OCI-LY3 (cell line): Measurements from ENCODE around the gene TIPARP.

Experiments used
- H2AFZ ChIP-seq: fragments of 200-600, 300-600 bp; shearing (Covaris generic); 2 replicates; pipeline ENCODE4 v1.6.0; 2014; ENCODE audit warnings: antibody characterized with exemption, low read depth, low read length
- H3K27ac ChIP-seq: fragments of 200-600, 300-600 bp; sonication (generic); 2 replicates; pipeline ENCODE4 v1.5.1; 2014; ENCODE audit warnings: mild to moderate bottlenecking, low read length, moderate library complexity, mixed read lengths
- H3K27me3 ChIP-seq: fragments of 200-600, 300-600 bp; sonication (generic); 2 replicates; pipeline ENCODE4 v1.6.1; 2014; ENCODE audit warnings: low read depth, low read length, mixed read lengths
- H3K36me3 ChIP-seq: fragments of 200-600, 300-600 bp; sonication (generic); replicated peaks from 2 replicates; pipeline ENCODE3; 2014; ENCODE audit warnings: low read depth, low read length, mixed read lengths
- H3K4me1 ChIP-seq: fragments of 300-600, 200-600 bp; sonication (generic); 2 replicates; pipeline ENCODE4 v1.6.1; 2014; ENCODE audit warnings: low read length, mixed read lengths
- H3K4me2 ChIP-seq: fragments of 200-600, 300-600 bp; sonication (generic); 2 replicates; pipeline ENCODE4 v1.6.1; 2014; ENCODE audit warnings: low read length, mixed read lengths
- H3K4me3 ChIP-seq: fragments of 300-600, 200-600 bp; sonication (generic); 2 replicates; pipeline ENCODE4 v1.5.1; 2014; ENCODE audit warnings: antibody characterized with exemption, mild to moderate bottlenecking, low read length, moderate library complexity
- H3K79me2 ChIP-seq: fragments of 300-600, 200-600 bp; shearing (Covaris generic); 2 replicates; pipeline ENCODE4 v1.6.1; 2014; ENCODE audit warnings: mild to moderate bottlenecking, low read length, mixed read lengths
- H3K9ac ChIP-seq: fragments of 300-600, 200-600 bp; shearing (Covaris generic); 2 replicates; pipeline ENCODE4 v1.6.0; 2014; ENCODE audit warnings: mild to moderate bottlenecking, low read length, moderate library complexity
- H3K9me3 ChIP-seq: fragments of 200-600, 300-600 bp; shearing (Covaris generic); 2 replicates; pipeline ENCODE4 v1.6.1; 2014; ENCODE audit warnings: low read length, mixed read lengths; ENCODE audit not compliant: insufficient read depth
- H4K20me1 ChIP-seq: fragments of 200-600, 300-600 bp; sonication (generic); 2 replicates; pipeline ENCODE4 v1.6.1; 2016; ENCODE audit warnings: low read length, mixed read lengths; ENCODE audit not compliant: insufficient read depth
- CTCF ChIP-seq: fragments of 200-600, 300-600 bp; sonication (generic); IDR thresholded peaks from 2 replicates; pipeline ENCODE4 v1.5.1; 2014; ENCODE audit warnings: antibody characterized with exemption, low read length, low read depth
- EZH2phosphoT487 ChIP-seq: fragments of 200-600 bp; shearing (Covaris generic); IDR thresholded peaks from 2 replicates; pipeline ENCODE4 v1.6.1; 2018; ENCODE audit warnings: antibody characterized with exemption, mixed run types, low read depth

Gene TIPARP, protein sequence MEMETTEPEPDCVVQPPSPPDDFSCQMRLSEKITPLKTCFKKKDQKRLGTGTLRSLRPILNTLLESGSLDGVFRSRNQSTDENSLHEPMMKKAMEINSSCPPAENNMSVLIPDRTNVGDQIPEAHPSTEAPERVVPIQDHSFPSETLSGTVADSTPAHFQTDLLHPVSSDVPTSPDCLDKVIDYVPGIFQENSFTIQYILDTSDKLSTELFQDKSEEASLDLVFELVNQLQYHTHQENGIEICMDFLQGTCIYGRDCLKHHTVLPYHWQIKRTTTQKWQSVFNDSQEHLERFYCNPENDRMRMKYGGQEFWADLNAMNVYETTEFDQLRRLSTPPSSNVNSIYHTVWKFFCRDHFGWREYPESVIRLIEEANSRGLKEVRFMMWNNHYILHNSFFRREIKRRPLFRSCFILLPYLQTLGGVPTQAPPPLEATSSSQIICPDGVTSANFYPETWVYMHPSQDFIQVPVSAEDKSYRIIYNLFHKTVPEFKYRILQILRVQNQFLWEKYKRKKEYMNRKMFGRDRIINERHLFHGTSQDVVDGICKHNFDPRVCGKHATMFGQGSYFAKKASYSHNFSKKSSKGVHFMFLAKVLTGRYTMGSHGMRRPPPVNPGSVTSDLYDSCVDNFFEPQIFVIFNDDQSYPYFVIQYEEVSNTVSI

GRCh38 chr3:156674046-156674910 is at the start of gene TIPARP:
Gene TIPARP, plus strand, starts transcription at chr3:156674590. Its CDS starts 3,108 bp downstream, at chr3:156677698.
- TF ChIP-seq CTCF (peak; percentile 79), EZH2phosphoT487 (no peak)

DNA sequence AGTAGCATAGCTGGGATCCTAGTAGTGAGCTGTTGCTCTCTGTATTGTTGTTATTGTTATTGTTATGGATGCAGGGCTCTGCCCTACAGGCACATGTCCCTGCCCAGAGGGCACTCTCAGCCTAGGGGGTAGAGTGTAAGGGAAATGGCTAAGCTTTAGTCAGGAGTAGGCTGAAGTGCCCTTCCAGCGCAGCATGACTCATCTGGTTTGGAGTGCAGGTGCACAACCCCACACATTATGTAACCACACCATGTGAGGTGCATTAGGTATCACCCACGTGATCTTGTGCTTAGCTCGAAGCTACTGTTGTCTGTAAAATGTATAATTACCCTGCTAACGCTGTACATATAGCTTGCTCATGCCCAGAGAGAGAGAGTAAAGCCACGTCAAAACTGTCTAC is 48.3 kb upstream of the TIPARP start:
- no peak overlapping the region for H2AFZ ChIP-seq
- H3K9me3 ChIP-seq, result no peaks in the 10 kb centered on the region
- no peaks in the 10 kb centered on the region for H3K36me3 ChIP-seq
- TF ChIP-seq CTCF (no peak), EZH2phosphoT487 (no peak)
- no peak overlapping the region for H3K27ac ChIP-seq
- no peaks in the 10 kb centered on the region for H3K27me3 ChIP-seq
- H3K4me3 ChIP-seq, result no peak overlapping the region
- no peaks in the 10 kb centered on the region for H3K4me1 ChIP-seq
- no peak overlapping the region for H3K9ac ChIP-seq
- H3K4me2 ChIP-seq, result no peak overlapping the region
- H4K20me1 ChIP-seq, result no peaks in the 10 kb centered on the region
- H3K79me2 ChIP-seq, result no peaks in the 10 kb centered on the region

More at GRCh38 chr3:156674046-156674910, at the start of gene TIPARP:
- Histone ChIP-seq H3K4me2 (peak within 1 kb of the TSS; percentile 95), H3K36me3 (peaks cover 17% of the 10 kb centered on the region), H3K27me3 (no peaks in the 10 kb centered on the region), H3K9me3 (no peaks in the 10 kb centered on the region), H3K27ac (peak within 1 kb of the TSS; percentile 76), H3K4me1 (peaks cover 22% of the 10 kb centered on the region), H3K4me3 (peak within 1 kb of the TSS; percentile 99), H4K20me1 (peaks cover 36% of the 10 kb centered on the region), H2AFZ (peak within 1 kb of the TSS; percentile 32; the same call in 1 of the 2 replicates), H3K79me2 (peaks cover 47% of the 10 kb centered on the region), H3K9ac (peak within 1 kb of the TSS; percentile 96)

DNA sequence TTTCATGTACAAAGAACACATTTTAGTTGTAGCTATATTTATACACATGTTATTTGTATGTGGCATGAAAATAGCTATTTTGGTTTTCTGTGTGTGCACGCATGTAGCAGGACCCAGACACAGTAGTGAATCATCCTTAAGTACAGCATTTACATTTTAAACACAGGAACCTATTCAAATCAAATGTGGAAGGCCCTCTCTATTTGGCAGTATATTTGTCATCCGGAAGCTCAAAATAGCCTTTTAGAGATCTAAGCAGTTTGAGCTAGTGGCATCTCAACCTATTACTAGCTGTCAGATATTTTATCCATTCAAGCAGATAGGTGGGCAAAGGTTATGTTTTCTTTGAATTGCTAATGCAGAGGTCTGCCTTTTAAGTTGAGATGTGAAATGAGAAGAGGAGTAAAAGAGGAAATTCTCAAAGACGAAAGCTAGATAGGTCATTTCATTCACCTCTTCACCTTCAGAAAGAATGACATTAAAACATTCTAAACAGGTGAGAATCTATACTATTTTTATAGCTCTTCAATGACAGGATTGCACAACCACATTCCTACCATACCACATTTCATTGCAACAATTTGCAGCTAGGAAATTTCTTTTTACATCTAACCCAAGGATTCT is 46.3 kb upstream of the TIPARP start:
- TF ChIP-seq CTCF (no peak), EZH2phosphoT487 (no peak)
- Histone ChIP-seq H2AFZ (no peak overlapping the region), H3K4me3 (no peak overlapping the region), H3K79me2 (no peaks in the 10 kb centered on the region), H3K4me2 (no peak overlapping the region), H3K9me3 (no peaks in the 10 kb centered on the region), H4K20me1 (no peaks in the 10 kb centered on the region), H3K36me3 (no peaks in the 10 kb centered on the region), H3K4me1 (no peaks in the 10 kb centered on the region), H3K9ac (no peak overlapping the region), H3K27me3 (no peaks in the 10 kb centered on the region), H3K27ac (no peak overlapping the region)
